ENCODE measurements around the gene GABRB3.

Gene GABRB3

DNA sequence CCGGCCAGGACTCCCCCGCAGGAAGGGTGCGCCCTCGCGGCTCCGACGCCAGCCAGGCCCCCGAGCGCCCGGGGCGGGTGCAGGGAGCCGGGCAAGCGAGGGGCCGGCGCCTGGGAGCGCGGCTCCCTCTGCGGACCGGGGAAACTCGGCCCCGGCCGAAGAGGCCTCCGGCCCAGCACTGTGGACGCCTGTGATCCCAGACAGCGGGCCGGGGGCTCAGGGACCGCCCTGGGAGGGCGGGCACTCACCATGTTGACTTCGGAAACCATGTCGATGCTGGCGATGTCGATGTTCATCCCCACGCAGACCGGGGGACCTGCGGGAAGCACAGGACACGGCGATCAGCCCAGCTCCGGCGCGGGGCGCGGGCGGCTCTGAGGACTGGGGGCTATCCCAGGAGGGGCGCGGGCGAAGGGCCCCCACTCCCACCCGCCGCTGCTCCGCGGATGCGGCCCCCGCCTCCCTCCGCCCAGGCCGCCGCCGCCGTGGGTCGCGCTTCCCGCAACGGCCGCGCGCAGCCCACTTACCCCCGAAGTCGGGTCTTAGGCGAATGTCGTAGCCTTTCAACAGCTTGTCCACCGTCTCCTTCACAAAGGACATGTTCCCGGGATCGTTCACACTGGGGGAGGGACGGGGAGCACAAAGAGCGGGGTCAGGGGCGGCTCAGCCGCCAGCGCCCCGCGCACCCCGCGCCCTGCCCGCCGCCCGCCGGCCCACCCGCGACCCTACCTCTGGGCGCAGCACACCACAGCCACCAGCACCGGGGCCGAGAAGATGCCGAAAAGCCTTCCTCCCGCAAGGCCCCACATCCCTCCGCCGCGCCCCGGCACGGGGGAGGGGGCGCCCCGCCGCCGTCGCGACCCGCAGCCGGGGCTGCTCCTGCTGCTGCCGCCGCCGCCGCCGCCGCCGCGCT lies at the start of gene GABRB3:
TSS of gene GABRB3 (minus strand) at position 913 of the 913 bp plus-strand sequence.
- FAIRE-seq, result no peak

DNA sequence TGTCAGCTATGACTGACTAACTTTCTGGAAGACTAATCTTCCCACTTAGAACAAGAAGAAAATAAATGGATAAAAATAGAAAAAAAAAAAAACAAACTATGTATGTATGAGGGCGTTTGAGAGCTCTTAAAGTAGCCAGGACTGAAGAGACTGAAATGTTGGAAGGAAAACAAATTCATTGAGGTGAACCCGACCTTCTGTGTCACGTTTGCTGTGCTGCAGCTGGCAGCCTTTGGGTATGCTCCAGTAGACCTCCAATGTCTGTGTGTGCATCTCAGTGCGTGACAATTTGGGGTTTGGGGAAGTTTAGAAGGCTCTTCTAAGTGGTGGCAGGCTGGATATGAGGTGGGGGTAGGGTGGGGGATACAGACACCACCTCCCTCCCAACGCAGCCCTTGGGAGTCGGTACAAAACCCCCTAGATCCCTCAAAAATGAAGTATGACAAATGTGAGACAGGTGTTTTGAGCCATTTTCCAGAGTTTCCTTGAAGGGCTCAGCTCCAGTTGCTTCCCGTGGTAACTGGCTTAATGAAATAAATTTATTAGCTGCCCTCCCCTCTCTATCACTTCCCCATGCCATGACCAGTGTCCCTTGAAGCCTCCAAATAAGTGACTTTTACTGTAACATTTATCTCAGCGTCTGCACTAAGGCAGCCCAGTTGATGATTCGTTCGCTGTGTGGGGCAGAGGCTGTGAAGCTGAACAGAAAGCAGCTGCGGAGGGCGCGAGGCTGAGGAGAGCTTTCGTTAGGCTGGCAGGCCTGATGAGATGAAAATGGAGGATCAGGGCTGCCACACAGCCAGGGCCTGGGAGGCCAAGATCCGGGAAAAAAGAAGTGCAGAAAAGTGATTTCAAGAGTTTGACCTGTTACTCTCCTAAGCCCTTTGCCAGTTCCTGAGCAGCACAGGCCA lies 34.9 kb upstream of the GABRB3 start:
- DNase-seq (ENCODE audit: low spot score) (no peak), FAIRE-seq (no peak)

More for the DNA sequence above, at the start of gene GABRB3:
- no peak for DNase-seq (ENCODE audit: low spot score)

DNA sequence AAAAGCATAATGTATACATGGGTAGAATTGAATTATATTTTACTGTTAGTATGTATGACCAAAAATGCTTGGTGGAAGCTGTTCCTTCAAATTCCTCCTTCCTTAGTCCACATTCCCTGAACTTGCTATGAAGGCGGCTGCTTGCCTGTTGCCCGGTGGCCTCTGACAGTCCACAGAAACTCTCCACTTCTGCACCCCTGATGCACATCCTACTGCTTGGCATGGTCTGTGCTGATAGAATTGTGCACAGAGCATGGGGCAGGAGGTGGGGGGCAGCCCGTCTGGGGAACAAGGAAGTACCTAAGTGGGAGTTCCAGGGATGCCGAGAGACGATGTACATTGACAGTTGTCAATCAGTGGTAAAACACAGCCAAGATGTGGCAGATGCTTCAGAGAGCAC lies 33.7 kb upstream of the GABRB3 start:
- DNase-seq (ENCODE audit: low spot score) (no peak), FAIRE-seq (no peak)

- FAIRE-seq (no peak), DNase-seq (ENCODE audit: low spot score) (no peak)
Observed at GRCh38 chr15:26806151-26806550, 33.3 kb upstream of the GABRB3 start.

GRCh38 chr15:26805470-26805869 lies 32.6 kb upstream of the GABRB3 start:
- no peak for FAIRE-seq
- DNase-seq (ENCODE audit: low spot score), result no peak

DNA sequence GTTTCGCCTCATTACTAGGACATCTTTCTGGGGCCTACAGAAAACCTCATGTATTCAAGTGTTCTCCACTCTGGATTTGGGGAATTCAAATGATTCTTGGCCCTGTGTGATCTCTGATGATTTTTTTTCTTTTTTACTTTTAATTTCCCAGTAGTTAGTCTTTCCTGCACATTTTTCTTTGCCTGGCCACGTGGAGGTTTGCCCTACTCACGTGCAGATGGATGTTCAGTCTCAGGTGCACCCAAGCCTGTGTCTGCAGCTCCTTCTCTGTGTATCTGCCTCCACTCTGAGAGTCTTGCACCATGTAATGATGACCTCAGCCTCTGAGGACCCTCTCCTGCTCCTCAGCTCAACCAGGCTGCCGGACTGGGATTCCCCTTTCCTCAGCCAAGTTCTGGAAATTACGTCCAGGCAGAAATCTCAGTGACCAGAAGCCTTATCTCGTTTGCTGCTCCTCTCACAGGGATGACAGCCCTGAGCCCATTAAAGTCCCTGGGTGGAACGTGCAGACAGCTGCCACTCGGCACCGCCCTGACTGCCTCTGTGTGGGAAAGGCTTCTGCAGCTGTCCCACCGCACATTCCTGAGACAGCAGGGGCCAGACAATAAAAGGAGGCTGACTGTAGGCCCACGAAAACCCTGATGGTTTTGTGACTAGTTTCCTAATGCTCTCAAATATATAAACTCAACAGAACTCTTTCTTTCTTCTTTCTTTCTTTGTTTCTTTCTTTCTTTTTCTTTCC lies 31.4 kb upstream of the GABRB3 start:
- DNase-seq (ENCODE audit: low spot score), result no peak
- no peak for FAIRE-seq

- FAIRE-seq (no peak), DNase-seq (ENCODE audit: low spot score) (no peak)
Observed at GRCh38 chr15:26790118-26790517, 17.3 kb upstream of the GABRB3 start.

- FAIRE-seq (no peak), DNase-seq (ENCODE audit: low spot score) (no peak)
Observed at GRCh38 chr15:26781816-26782215, 8.9 kb upstream of the GABRB3 start.

GRCh38 chr15:26773917-26774316 lies 1.1 kb upstream of the GABRB3 start:
- FAIRE-seq (no peak), DNase-seq (ENCODE audit: low spot score) (no peak)

- FAIRE-seq (no peak), DNase-seq (ENCODE audit: low spot score) (no peak)
Observed at GRCh38 chr15:26773067-26773877, 406 bp upstream of the GABRB3 start.

DNA sequence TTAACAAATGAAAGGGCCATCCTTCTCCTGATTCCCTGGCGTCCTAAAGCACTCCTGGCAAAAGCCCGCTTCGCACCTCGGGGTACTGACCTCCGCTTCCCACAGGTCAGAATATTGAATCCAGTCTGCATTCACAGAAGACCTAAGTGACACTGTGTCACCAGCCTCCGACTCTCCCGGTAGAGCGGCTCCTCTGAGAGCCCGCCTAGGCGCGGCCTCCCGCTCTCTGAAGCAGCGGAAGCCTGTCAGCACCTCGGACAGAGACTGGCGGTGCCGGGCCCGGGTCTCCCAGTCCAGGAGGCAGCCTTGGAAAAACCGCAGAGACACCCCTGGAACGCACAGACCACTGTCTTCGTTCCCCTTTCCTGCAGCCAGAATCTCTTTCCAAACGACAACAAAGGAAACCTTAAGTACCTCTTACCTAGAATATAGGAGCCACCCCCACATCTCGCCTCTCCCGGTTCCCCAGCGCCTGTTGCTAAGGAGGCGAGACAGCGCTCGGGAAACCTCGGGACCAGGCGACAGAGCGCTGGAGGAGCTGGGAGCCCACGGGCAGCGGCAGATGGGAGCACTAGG lies 1.2 kb downstream of the GABRB3 start:
- DNase-seq (ENCODE audit: low spot score) (no peak), FAIRE-seq (no peak)

DNA sequence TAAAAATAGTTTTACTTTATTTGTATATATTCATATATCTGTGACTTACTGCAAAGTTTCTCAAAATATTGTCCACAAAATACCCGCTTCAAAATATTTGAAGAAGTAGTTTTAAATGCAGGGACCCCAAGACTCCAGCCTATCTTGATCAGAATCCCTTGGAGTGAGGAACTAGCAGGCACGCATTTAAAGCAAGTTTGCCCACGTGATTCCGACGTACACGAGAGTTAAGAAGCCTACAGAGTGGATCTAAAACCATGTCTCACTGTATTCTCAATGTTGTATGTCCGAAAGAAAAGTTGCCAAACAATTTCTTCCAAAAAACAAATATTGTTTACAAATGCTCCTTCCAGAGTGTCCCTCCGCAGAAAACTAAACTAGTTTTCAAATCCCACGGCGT lies 1.7 kb downstream of the GABRB3 start:
- FAIRE-seq (no peak), DNase-seq (ENCODE audit: low spot score) (no peak)

DNA sequence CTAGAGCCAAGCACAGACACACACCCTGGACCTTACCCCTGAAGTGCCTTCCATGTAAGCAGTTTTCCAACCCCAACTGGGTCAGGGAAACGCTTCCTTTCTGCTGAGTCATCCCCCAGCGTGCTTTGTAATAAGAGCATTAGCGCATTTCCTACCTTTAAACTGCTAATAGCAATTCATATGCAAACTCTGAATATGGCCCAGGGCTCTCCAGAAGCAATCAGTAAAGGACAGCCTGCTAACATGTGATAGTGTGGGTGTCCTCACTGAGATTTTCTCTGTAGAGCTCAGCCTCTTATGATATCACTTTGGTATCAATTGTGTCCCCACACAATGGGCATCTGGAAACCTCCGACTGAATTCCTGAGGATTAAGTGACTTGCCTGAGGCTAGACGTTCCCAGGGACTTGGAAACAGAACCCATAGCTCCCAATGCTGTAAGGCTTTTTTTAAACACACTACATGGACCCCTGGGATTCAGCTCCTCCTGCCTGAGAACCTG lies 5.6 kb downstream of the GABRB3 start:
- FAIRE-seq (no peak), DNase-seq (ENCODE audit: low spot score) (no peak)

DNA sequence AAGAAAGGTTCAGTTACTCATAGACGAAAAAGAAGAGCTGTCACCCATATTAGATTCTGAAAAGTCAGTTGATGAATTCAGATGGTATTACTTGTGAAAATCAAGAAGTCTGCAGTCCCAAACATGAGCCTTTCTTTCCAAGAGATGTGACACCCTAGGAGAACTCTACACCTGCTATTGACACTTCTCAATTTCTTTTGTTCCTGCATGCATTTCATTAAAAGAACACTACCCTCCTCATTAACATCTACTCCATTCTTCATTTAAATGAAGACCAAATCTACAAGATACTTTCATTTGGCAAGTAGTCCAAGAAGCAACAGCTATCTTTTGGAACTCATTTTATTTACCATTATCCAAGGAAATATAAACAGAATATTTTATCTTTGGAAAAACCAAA lies 6.6 kb downstream of the GABRB3 start:
- FAIRE-seq (no peak), DNase-seq (ENCODE audit: low spot score) (no peak)

DNA sequence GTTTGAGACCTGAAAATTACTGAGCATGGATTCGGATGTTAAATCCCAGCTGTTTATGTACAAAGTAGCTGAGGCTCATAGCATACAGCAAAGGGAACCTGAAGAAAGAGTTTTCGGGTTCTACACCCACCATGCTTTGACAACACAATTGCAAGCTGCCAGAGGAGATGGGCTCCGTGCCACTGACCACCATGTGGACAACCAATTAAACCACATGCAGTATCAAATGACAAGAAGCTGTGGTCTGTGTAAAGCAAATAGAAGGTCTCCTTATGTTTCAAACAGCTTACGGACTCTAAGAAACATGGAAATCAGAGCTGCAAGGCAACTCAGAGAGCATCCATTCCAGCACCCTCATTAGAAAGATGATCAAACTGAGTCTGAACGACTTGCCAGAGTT lies 12.9 kb downstream of the GABRB3 start:
- FAIRE-seq, result no peak
- no peak for DNase-seq (ENCODE audit: low spot score)

DNA sequence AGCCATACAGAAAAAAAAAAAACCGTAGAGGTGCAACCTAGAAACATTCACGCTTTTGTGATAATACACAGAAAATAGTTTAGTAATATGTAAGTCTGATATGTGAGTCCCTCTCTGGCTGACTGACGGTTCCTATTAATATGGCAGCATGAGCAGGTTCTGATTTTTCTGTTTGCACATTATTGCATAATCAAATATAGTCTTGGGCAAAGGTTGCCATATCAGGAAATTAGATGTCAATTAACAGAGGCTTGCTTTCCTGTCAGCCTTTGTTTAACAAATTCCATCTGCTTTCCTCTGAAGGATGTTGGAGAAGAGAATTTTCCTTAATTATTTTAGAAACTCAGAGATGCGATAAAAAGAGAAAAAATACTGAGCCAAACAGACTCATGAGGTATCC lies 14.8 kb downstream of the GABRB3 start:
- no peak for FAIRE-seq

GRCh38 chr15:26757141-26757540 lies 15.7 kb downstream of the GABRB3 start:
- no peak for DNase-seq (ENCODE audit: low spot score)
- no peak for FAIRE-seq

More for the DNA sequence above, 14.8 kb downstream of the GABRB3 start:
- DNase-seq (ENCODE audit: low spot score), result no peak

GRCh38 chr15:26744894-26745293 lies 28.0 kb downstream of the GABRB3 start:
- DNase-seq (ENCODE audit: low spot score) (no peak), FAIRE-seq (no peak)

- FAIRE-seq (no peak), DNase-seq (ENCODE audit: low spot score) (no peak)
Observed at GRCh38 chr15:26739791-26740190, 33.1 kb downstream of the GABRB3 start.

- FAIRE-seq (no peak), DNase-seq (ENCODE audit: low spot score) (no peak)
Observed at GRCh38 chr15:26738996-26739395, 33.9 kb downstream of the GABRB3 start.
